B cell (primary cell): ENCODE measurements around the gene KIAA1210.

ENCODE experiments used
- CTCF ChIP-seq: fragments of 200-600 bp; IDR thresholded peaks from one replicate; pipeline ENCODE4 v1.8.0; 2022; ENCODE audit warnings: antibody characterized with exemption, mild to moderate bottlenecking
- EZH2 ChIP-seq: IDR thresholded peaks from 2 replicates; pipeline ENCODE4 v1.6.1; 2012; ENCODE audit warnings: borderline replicate concordance, low read depth, mild to moderate bottlenecking, moderate library complexity, low read length; ENCODE audit not compliant: insufficient read depth, poor library complexity, severe bottlenecking

- no peak for TF ChIP-seq CTCF
- TF ChIP-seq EZH2: no peak
Observed at GRCh38 chrX:119132316-119132715, 4.7 kb upstream of the KIAA1210 start.
